Fibroblast of lung (primary cell): Measurements from ENCODE around the gene CADM2. TPM values are rescaled to one million over a fixed set of nuclear protein-coding genes. Genes with fewer than 3 reads are reported as not detected.
A peak's percentile ranks its signal among the peaks of the same experiment; 100 is the strongest.

Source experiments
- DNase-seq, 2 donors: peaks; one replicate each; pipeline versions ENCODE4 v3.0.0 to v3.0.0-alpha.2; 2010; ENCODE audit warnings: low read depth in 2 of 2
- H2AFZ ChIP-seq: 2 replicates; pipeline ENCODE4 v1.5.1; 2012; ENCODE audit warnings: low read length, control low read depth, inconsistent platforms
- H3K27ac ChIP-seq: 2 replicates; pipeline ENCODE4 v1.5.1; 2011; ENCODE audit warnings: low read length, control low read depth; ENCODE audit not compliant: insufficient read depth
- H3K27me3 ChIP-seq: 2 replicates; pipeline ENCODE4 v1.5.1; 2011; ENCODE audit warnings: mild to moderate bottlenecking, low read length; ENCODE audit not compliant: control insufficient read depth, insufficient read depth
- H3K36me3 ChIP-seq: 2 replicates; pipeline ENCODE4 v1.5.1; 2011; ENCODE audit warnings: low read length; ENCODE audit not compliant: control insufficient read depth, insufficient read depth
- H3K4me1 ChIP-seq: 2 replicates; pipeline ENCODE4 v1.5.1; 2011; ENCODE audit warnings: low read length; ENCODE audit not compliant: control insufficient read depth, insufficient read depth; ENCODE audit errors: extremely low read depth
- H3K4me2 ChIP-seq: 2 replicates; pipeline ENCODE4 v1.5.1; 2011; ENCODE audit warnings: low read length, control low read depth; ENCODE audit not compliant: insufficient read depth; ENCODE audit errors: extremely low read depth
- H3K4me3 ChIP-seq, 4 experiments: fragments of 200-600 bp in 1 of 4; sonication (generic) in 1 of 4; replicated peaks in 1 of 4; 2 replicates each; pipeline ENCODE4 v1.5.1; 2011 to 2016; ENCODE audit warnings: low read length in 4 of 4, low read depth in 3 of 4, mild to moderate bottlenecking in 3 of 4, control low read depth in 2 of 4, inconsistent platforms in 1 of 4, mixed read lengths in 1 of 4; ENCODE audit not compliant: insufficient read depth in 1 of 4; ENCODE audit errors: control extremely low read depth in 1 of 4
- H3K79me2 ChIP-seq: 2 replicates; pipeline ENCODE4 v1.5.1; 2012; ENCODE audit warnings: mild to moderate bottlenecking, low read length, inconsistent platforms; ENCODE audit not compliant: control insufficient read depth, insufficient read depth
- H3K9ac ChIP-seq: 2 replicates; pipeline ENCODE4 v1.5.1; 2011; ENCODE audit warnings: mild to moderate bottlenecking, low read length, control low read depth; ENCODE audit not compliant: insufficient read depth
- H3K9me3 ChIP-seq: 2 replicates; pipeline ENCODE4 v1.5.1; 2012; ENCODE audit warnings: low read depth, low read length; ENCODE audit not compliant: control insufficient read depth, insufficient read depth
- H4K20me1 ChIP-seq: 2 replicates; pipeline ENCODE4 v1.5.1; 2011; ENCODE audit warnings: low read length; ENCODE audit not compliant: control insufficient read depth, insufficient read depth; ENCODE audit errors: extremely low read depth
- CTCF ChIP-seq, 2 donors: IDR thresholded peaks in 1 of 2; conservative IDR thresholded peaks in 1 of 2; 1 replicate in 1 of 2; 2 replicates in 1 of 2; pipeline ENCODE4 v1.5.1; 2011 to 2012; ENCODE audit warnings: low read length in 2 of 2, control low read depth in 1 of 2, inconsistent platforms in 1 of 2, low read depth in 1 of 2, mild to moderate bottlenecking in 1 of 2
- EZH2 ChIP-seq: IDR thresholded peaks from 2 replicates; pipeline ENCODE4 v1.5.1; 2012; ENCODE audit warnings: low read length, control low read depth, mild to moderate bottlenecking; ENCODE audit errors: missing control alignments
- polyA plus RNA-seq, 2 donors: library from polyadenylated mRNA; depleted of rRNA in 1 of 2; stranded (reverse) in 1 of 2; unstranded in 1 of 2; fragments of >200 nt; gene quantifications; 2 replicates each; pipeline ENCODE4 v1.2.1, GENCODE V29; 2011 to 2012; ENCODE audit warnings: missing spikeins in 1 of 2
- total RNA-seq: library from RNA; depleted of rRNA; stranded (reverse); fragments of >200 nt; gene quantifications from 2 replicates; pipeline ENCODE4 v1.2.1, GENCODE V29; 2014

The CADM2 gene
- total and polyA plus RNA-seq, 2 donors (not counting 1 experiment from before 2014, with no cell fraction given) = under 0.01 to 0.12 TPM

GRCh38 chr3:85678713-85679112, 719.9 kb downstream of the CADM2 start:
- Histone ChIP-seq H3K27ac (no peak overlapping the region), H3K27me3 (no peaks in the 10 kb centered on the region), H3K4me1 (no peaks in the 10 kb centered on the region), H3K9ac (no peak overlapping the region), H3K79me2 (no peaks in the 10 kb centered on the region), H3K4me2 (no peak overlapping the region), H3K4me3 (no peak overlapping the region), H2AFZ (no peak overlapping the region), H3K36me3 (no peaks in the 10 kb centered on the region), H4K20me1 (no peaks in the 10 kb centered on the region), H3K9me3 (no peaks in the 10 kb centered on the region)
- no peak for TF ChIP-seq CTCF (conservative IDR thresholded peaks at IDR 0.05 in 1 of 2, IDR thresholded peaks at IDR 0.05 in 1 of 2; ENCODE audit: low read depth in 1 of 2, low read length in 2 of 2)
- DNase-seq = peak; percentile 5 to 25

- Histone ChIP-seq H3K9ac (no peak overlapping the region), H3K4me2 (no peak overlapping the region), H3K4me1 (no peaks in the 10 kb centered on the region), H3K9me3 (no peaks in the 10 kb centered on the region), H3K79me2 (no peaks in the 10 kb centered on the region), H3K27me3 (no peaks in the 10 kb centered on the region), H3K36me3 (no peaks in the 10 kb centered on the region), H4K20me1 (no peaks in the 10 kb centered on the region), H3K4me3 (no peak overlapping the region), H2AFZ (no peak overlapping the region), H3K27ac (no peak overlapping the region)
- no peak for DNase-seq
- TF ChIP-seq EZH2 = no peak
- no peak for TF ChIP-seq CTCF (conservative IDR thresholded peaks at IDR 0.05 in 1 of 2, IDR thresholded peaks at IDR 0.05 in 1 of 2; ENCODE audit: low read depth in 1 of 2, low read length in 2 of 2)
Observed at GRCh38 chr3:85681906-85682305, 723.1 kb downstream of the CADM2 start.

- Histone ChIP-seq H3K27me3 (no peaks in the 10 kb centered on the region), H3K4me2 (no peak overlapping the region), H2AFZ (no peak overlapping the region), H3K9me3 (no peaks in the 10 kb centered on the region), H3K36me3 (no peaks in the 10 kb centered on the region), H3K79me2 (no peaks in the 10 kb centered on the region), H4K20me1 (no peaks in the 10 kb centered on the region), H3K9ac (no peak overlapping the region), H3K4me3 (no peak overlapping the region), H3K4me1 (no peaks in the 10 kb centered on the region), H3K27ac (no peak overlapping the region)
- DNase-seq = peak in 1 of 2 donors; percentile 53
- TF ChIP-seq EZH2 (no peak), CTCF (conservative IDR thresholded peaks at IDR 0.05 in 1 of 2, IDR thresholded peaks at IDR 0.05 in 1 of 2; ENCODE audit: low read depth in 1 of 2, low read length in 2 of 2) (no peak)
Observed at GRCh38 chr3:85691196-85691595, 732.4 kb downstream of the CADM2 start.
